ENCODE results near the gene WDPCP. TPM values are rescaled to one million over a fixed set of nuclear protein-coding genes. Genes with fewer than 3 reads are reported as not detected.

WDPCP gene
- polyA plus RNA-seq, 1 of the 3 experiments (the other 2 are of a cell fraction): 3.1 TPM

DNA sequence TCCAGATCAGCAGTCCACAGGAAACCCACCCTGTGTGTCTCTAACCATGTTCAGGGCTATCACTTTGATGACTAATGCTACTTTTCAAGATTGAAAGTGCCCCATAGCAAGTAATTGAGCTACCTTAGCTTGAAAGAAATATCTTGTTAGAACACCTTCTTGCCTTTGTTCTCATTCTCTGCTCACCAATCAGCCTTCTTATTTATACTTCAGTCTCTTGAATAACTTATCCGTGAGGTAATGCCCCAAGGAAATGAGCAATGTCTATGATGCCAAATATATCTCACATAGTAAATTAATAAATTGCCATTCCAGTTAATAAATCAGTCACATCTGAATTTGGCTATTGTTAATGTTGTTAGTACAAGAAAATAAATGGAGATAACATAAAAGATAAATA, 141.6 kb downstream of the WDPCP start:
- H3K4me2 ChIP-seq: no peak overlapping the region
- no peak overlapping the region for H2AFZ ChIP-seq (ENCODE audit: low read depth)
- H3K9me2 ChIP-seq: no peaks in the 10 kb centered on the region
- H3K4me1 ChIP-seq (ENCODE audit: control insufficient read depth in 1 of 2, insufficient read depth in 2 of 2, low read depth in 1 of 2, low read length in 1 of 2): no peaks in the 10 kb centered on the region
- H3K9me3 ChIP-seq: no peaks in the 10 kb centered on the region
- WGBS (ENCODE audit: low lambda C conversion rate): 94% methylated on average over 1 of the region's 1 CpG
- H3K4me3 ChIP-seq (ENCODE audit: low read depth in 2 of 2, low read length in 1 of 2): no peak overlapping the region
- H3K27me3 ChIP-seq (ENCODE audit: insufficient read depth): no peaks in the 10 kb centered on the region
- no peaks in the 10 kb centered on the region for H3K79me2 ChIP-seq (ENCODE audit: insufficient read depth)
- ChIA-PET POLR2A (no interaction called here), CTCF (no interaction called here)
- no peak overlapping the region for H3K27ac ChIP-seq (ENCODE audit: low read depth in 2 of 2, low read length in 1 of 2)
- no peak for DNase-seq
- TF ChIP-seq MXI1 (IDR thresholded peaks at IDR 0.05; ENCODE audit: low read depth, low read length) (no peak), FOXM1 (IDR thresholded peaks at IDR 0.05; ENCODE audit: low read depth) (no peak), NRF1 (IDR thresholded peaks at IDR 0.05; ENCODE audit: low read depth, low read length) (no peak), ELF1 (IDR thresholded peaks at IDR 0.05) (no peak), RAD21 (IDR thresholded peaks at IDR 0.05; ENCODE audit: low read length) (no peak), TEAD4 (IDR thresholded peaks at IDR 0.05; ENCODE audit: borderline replicate concordance, insufficient read depth) (no peak), EZH2phosphoT487 (IDR thresholded peaks at IDR 0.05; ENCODE audit: borderline replicate concordance, low read depth) (no peak)
- TF ChIP-seq, protein P1, sequence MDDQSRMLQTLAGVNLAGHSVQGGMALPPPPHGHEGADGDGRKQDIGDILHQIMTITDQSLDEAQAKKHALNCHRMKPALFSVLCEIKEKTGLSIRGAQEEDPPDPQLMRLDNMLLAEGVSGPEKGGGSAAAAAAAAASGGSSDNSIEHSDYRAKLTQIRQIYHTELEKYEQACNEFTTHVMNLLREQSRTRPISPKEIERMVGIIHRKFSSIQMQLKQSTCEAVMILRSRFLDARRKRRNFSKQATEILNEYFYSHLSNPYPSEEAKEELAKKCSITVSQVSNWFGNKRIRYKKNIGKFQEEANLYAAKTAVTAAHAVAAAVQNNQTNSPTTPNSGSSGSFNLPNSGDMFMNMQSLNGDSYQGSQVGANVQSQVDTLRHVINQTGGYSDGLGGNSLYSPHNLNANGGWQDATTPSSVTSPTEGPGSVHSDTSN (IDR thresholded peaks at IDR 0.05): no peak
- TF ChIP-seq, protein P2, sequence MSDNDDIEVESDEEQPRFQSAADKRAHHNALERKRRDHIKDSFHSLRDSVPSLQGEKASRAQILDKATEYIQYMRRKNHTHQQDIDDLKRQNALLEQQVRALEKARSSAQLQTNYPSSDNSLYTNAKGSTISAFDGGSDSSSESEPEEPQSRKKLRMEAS (IDR thresholded peaks at IDR 0.05; ENCODE audit: low read depth): no peak
- TF ChIP-seq, protein P3, sequence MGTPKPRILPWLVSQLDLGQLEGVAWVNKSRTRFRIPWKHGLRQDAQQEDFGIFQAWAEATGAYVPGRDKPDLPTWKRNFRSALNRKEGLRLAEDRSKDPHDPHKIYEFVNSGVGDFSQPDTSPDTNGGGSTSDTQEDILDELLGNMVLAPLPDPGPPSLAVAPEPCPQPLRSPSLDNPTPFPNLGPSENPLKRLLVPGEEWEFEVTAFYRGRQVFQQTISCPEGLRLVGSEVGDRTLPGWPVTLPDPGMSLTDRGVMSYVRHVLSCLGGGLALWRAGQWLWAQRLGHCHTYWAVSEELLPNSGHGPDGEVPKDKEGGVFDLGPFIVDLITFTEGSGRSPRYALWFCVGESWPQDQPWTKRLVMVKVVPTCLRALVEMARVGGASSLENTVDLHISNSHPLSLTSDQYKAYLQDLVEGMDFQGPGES (IDR thresholded peaks at IDR 0.05; ENCODE audit: low read depth, low read length): no peak
- no peaks in the 10 kb centered on the region for H4K20me1 ChIP-seq (ENCODE audit: insufficient read depth)
- no peaks in the 10 kb centered on the region for H3K36me3 ChIP-seq (replicated peaks in 1 of 2; ENCODE audit: control insufficient read depth in 1 of 2, insufficient read depth in 2 of 2, low read length in 1 of 2)
- no peak overlapping the region for H3K9ac ChIP-seq
- H3F3A ChIP-seq (replicated peaks; ENCODE audit: insufficient read depth): no peaks in the 10 kb centered on the region

DNA sequence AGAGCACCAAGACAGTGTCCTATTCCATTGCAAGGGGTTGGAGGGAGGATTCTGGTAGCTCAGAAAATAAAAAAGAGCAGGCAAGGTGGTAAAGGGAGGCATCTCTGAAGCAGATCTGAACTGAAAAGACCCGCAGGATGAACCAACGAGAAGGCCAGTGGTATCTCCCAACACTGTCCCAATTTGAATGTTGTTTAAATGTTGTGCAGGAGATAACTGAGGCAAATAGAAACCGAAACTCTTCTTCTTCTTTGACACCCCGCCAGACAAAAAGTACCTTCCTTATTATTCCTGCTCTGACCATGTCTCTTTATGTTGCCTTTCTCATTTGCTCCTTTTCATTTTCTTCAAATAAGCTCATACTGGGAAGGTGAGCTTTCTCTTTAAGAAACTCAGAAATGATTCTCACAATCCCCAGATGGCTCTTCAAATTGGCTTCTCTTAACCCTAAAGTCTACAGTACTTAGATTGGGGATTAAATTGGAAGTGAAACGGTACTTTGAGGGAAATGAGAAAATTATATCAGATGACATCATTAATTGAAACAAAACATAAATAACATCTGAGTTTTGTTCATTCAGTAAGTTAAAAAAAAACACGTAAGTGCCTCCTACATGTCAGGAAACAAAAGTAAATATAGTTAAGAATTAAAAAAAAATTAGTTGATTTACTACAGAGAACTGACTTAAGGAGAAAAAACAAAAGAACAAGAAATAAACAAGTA, 143.6 kb downstream of the WDPCP start:
- H3K79me2 ChIP-seq (ENCODE audit: insufficient read depth): no peaks in the 10 kb centered on the region
- 83% methylated on average over 6 of the region's 6 CpGs for WGBS (ENCODE audit: low lambda C conversion rate)
- TF ChIP-seq FOXJ3 (CRISPR knock-in tag; IDR thresholded peaks at IDR 0.05) (no peak), YY1 (IDR thresholded peaks at IDR 0.05; ENCODE audit: low read depth) (no peak), RFX5 (IDR thresholded peaks at IDR 0.05; ENCODE audit: low read length) (no peak), MXI1 (IDR thresholded peaks at IDR 0.05; ENCODE audit: low read depth, low read length) (no peak), CHD2 (IDR thresholded peaks at IDR 0.05; ENCODE audit: low read length, partially characterized antibody) (no peak), POLR2AphosphoS5 (IDR thresholded peaks at IDR 0.05; ENCODE audit: low read depth, low read length) (no peak), SMC3 (IDR thresholded peaks at IDR 0.05; ENCODE audit: low read depth, low read length) (no peak), GATA2 (CRISPR knock-in tag; IDR thresholded peaks at IDR 0.05) (no peak), FOSL2 (IDR thresholded peaks at IDR 0.05; ENCODE audit: borderline replicate concordance, low read depth) (no peak)
- TF ChIP-seq, protein P1 (IDR thresholded peaks at IDR 0.05): no peak
- TF ChIP-seq, protein P3 (IDR thresholded peaks at IDR 0.05; ENCODE audit: low read depth, low read length): no peak
- TF ChIP-seq, protein P4, sequence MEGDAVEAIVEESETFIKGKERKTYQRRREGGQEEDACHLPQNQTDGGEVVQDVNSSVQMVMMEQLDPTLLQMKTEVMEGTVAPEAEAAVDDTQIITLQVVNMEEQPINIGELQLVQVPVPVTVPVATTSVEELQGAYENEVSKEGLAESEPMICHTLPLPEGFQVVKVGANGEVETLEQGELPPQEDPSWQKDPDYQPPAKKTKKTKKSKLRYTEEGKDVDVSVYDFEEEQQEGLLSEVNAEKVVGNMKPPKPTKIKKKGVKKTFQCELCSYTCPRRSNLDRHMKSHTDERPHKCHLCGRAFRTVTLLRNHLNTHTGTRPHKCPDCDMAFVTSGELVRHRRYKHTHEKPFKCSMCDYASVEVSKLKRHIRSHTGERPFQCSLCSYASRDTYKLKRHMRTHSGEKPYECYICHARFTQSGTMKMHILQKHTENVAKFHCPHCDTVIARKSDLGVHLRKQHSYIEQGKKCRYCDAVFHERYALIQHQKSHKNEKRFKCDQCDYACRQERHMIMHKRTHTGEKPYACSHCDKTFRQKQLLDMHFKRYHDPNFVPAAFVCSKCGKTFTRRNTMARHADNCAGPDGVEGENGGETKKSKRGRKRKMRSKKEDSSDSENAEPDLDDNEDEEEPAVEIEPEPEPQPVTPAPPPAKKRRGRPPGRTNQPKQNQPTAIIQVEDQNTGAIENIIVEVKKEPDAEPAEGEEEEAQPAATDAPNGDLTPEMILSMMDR (IDR thresholded peaks at IDR 0.05): no peak
- TF ChIP-seq, protein P2 (IDR thresholded peaks at IDR 0.05; ENCODE audit: low read depth): no peak
- H3K9ac ChIP-seq: no peak overlapping the region
- no peaks in the 10 kb centered on the region for H3K9me2 ChIP-seq
- no peak overlapping the region for H3K27ac ChIP-seq (ENCODE audit: low read depth in 2 of 2, low read length in 1 of 2)
- no peak overlapping the region for H2AFZ ChIP-seq (ENCODE audit: low read depth)
- no peaks in the 10 kb centered on the region for H3K36me3 ChIP-seq (replicated peaks in 1 of 2; ENCODE audit: control insufficient read depth in 1 of 2, insufficient read depth in 2 of 2, low read length in 1 of 2)
- no peaks in the 10 kb centered on the region for H4K20me1 ChIP-seq (ENCODE audit: insufficient read depth)
- H3F3A ChIP-seq (replicated peaks; ENCODE audit: insufficient read depth): no peaks in the 10 kb centered on the region
- no peak overlapping the region for H3K4me2 ChIP-seq
- no peak for DNase-seq
- no peaks in the 10 kb centered on the region for H3K27me3 ChIP-seq (ENCODE audit: insufficient read depth)
- ChIA-PET POLR2A (no interaction called here), CTCF (no interaction called here)
- no peak overlapping the region for H3K4me3 ChIP-seq (ENCODE audit: low read depth in 2 of 2, low read length in 1 of 2)
- H3K9me3 ChIP-seq: no peaks in the 10 kb centered on the region
- no peaks in the 10 kb centered on the region for H3K4me1 ChIP-seq (ENCODE audit: control insufficient read depth in 1 of 2, insufficient read depth in 2 of 2, low read depth in 1 of 2, low read length in 1 of 2)
